HG03575 (cell line): ENCODE results near the gene KIF13A.

Experiments used
- ATAC-seq: cut with Tn5 transposase; IDR thresholded peaks from one replicate; pipeline ENCODE4 v1.9.1; 2021; ENCODE audit not compliant: unreplicated experiment, insufficient number of reproducible peaks, low FRiP score; ENCODE audit errors: extremely low read depth

KIF13A gene

DNA sequence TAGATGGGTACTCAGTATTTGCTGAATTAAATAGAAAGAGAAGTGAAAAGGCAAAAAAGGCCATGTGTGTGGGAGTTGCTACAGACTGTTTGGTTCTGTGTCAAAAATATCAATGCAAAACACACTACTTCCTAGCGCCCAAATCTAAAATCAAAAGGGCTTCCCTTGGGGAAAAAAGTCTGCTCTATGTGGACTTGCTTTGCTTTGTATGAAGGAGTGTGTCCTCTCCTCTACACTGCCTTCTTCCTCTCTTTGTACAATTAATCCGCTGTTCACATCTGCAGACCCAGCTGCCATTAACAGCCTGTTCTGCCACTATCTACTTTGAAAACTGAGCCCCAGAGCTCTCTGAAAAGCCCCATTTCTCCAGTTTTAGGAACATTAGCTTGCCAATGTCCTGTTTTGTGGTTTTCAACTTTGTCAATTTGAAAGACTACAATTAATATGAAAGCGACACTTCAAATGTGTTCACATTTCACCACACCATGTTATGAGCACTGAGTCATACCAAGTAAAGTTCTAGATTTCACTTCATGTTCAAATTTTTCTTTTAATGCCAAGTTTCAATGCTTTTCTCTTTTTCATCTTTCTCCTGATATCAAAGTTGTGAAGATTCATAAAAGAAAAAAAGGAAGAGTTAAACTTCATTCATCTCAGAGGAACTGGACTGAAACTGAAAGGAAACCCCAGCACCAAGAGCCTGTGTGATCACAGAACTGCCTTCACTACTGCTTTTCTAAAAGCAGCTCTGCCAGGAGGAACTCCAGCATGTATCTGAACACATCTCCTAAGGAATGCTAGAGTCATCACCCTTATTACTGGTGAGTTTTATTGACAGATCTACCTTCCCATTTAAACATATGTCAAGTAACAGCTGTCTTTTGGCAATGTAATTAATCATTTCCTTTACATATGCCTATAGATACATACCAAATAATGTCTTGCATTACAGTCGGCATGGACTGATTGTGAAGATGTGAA is 102.6 kb downstream of the KIF13A start:
- peak; percentile 64 for ATAC-seq

DNA sequence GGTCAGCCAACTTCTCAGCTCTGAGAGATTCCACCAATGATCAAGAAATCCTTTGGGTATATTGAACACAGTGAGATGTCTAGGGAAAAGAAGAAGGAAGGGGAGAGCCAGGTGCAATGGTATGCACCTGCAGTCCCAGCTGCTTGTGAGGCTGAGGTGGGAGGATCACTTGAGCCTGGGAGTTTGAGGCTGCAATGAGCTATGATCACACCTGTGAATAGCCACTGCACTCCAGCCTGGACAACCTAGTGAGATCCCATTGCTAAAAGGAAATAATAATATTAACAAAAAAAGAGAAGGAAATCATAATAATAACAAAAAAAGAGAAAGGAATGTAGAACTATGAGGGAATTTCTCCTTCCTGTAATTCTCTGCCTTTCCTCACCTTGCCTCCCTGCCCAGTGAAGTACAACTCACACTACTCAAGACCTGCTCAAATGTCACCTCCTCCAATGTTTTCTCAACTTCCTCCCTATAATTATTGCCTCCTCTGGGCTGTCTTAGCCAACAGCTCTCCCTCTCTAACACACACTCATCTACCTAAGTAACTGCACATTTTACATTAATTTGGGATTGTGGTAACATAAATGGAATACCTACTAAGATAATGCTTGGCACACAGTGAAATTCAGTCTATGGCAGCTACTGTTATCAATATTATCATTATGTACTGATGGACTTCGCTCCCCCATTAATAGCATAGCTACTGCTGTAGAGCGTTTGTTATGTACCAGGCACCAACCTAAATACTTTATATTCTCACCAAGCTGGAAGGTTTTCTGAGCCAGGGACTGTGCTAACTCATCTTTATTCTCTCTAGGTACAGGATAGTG is 103.6 kb downstream of the KIF13A start:
- ATAC-seq, result no peak

DNA sequence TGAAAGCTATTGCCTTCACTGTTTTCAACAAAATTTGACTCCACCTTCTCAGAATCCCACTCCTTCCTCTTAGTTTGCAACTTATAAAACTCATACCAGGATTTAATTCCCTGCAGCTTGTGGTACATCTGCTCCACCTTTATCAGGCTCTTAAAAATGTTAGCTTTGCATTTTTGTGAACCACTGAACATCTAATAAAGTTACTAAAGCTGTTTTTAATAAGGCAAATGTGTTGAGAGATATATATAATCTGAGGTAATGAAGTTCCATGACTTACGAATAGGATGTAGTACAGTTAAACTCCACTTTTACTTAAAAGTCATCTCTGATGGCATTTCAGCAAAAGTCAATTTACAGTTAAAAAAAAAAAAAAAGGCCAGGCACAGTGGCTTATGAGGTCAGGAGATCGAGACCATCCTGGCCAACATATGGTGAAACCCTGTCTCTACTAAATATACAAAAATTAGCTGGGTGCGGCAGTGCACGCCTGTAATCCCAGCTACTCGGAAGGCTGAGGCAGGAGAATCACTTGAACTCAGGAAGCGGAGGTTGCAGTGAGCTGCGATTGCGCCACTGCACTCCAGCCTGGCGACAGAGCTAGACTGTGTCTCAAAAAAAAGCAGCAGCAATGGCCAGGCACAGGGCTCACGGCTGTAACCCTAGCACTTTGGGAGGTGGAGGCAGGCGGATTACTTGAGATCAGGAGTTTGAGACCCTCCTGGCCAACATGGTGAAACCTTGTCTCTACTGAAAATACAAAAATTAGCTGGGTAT is 106.2 kb downstream of the KIF13A start:
- ATAC-seq, result no peak

DNA sequence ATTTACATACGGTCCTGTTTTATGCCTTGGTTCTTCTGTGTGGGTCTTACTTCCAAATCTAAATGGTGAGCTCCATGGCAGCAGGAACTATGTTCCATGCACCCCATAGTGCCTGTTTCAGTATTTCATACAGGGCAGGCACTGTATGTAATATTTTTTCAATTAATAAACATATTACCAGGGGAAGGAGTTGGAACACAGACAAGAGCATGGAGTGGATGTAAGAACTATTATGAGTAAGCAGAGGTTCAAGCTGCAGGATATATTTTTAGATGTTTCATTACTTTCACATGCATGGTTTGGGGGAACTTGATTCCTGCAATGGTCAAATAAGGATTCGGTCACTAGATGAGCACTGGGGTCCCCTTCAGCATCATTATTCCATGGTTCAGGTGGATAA is 108.3 kb downstream of the KIF13A start:
- no peak for ATAC-seq

DNA sequence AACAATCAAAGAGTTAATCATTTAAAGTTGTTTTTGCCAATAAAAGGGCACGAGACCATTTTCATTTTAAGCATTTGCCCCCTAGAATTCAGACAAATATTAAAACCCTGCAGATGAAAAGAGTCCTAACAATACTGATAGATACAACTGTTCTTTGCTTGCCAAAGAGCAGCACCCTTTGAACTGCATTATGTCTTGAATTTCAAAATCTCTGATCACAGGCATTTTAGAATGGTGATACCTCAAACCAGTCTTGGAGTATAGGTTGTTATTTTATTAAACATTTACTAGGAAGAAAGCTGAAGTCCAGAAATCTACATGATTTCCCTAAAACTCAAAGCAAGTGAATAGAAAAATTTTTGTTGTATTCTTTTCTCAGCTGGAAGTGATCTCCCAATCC is 108.7 kb downstream of the KIF13A start:
- no peak for ATAC-seq

DNA sequence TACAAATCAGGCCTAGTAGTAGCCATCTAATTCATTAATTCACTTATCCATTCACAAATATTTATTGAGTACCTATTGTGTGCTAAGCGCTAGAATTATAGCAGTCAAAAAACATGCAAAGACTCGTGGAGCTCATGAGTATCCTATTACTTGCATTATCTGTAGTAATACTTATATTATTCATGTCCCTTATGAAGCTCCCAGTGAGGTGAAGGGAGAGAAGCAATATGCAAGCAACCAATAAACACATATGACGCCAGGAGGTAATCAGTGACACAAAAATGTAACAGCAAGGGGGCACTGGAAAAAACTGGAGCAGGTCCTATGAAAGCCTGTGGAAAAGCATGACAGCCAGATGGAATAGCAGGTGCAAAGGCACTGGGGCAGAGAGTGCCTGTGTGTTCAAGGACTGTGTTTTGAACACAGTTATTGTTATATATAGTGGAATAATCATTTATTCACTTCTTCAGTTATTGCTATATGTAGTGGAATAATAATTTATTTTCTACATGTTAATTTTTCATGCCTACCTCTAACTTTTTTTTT is 109.5 kb downstream of the KIF13A start:
- no peak for ATAC-seq

DNA sequence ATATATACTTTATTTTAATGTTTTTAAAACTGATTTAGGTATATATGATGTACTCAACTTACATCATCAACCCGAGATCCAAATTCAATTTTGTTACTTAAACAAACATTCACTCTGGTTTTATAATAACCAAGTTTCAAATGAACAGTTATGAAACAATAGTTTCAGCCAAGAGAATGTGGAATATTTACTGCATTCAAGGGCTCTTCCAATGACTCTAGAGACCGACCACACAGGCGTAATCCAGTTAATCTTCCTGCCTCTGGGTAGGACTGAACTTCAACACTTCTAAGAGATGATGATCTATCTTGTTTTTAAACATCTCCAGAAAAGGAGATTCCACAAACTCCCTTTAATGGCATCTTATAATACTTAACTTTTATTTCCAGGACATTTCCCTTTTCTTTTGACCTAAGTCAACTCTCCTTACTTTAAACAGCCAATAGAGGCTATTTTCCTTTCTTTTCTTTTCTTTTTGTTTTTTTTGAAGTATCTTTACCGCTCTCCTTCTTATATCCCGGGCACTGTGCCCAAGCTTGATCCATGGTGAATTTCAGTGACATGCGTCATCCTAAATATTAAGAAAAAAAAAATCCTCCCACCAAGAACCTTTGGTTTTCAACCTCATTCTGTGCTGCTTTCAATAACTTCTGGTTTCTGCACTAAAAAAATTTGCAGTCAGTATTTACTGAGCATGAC is 110.1 kb downstream of the KIF13A start:
- ATAC-seq, result no peak

DNA sequence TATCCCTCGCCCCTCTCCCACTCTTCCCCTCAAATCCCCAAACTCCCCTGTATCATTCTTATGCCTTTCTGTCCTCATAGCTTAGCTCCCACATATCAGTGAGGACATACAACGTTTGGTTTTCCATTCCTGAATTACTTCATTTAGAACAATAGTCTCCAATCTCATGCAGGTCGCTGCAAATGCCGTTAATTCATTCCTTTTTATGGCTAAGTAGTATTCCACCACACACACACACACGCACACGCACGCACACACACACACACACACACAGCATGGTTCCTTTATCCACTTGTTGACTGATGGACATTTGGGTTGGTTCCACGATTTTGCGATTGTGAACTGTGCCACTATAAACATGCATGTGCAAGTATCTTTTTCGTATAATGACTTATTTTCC is 112.7 kb downstream of the KIF13A start:
- no peak for ATAC-seq

DNA sequence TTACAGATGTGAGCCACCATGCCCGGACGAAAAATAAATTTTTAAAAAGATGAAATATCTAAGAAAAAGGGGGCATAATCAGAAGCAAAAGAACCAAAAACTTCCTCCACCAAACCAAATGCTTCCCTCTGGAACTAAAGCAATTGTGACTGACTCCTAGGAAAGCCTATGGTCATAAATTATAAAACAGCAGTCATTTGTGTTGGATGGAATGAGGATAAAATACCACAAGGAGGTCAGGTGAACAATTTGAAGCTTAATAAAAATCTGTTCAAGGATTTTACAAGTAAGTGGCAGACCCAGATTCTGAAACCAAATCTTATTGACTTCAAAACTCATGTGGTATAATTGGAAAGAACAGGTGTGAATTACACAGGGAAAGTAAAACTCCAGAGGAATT is 114.5 kb downstream of the KIF13A start:
- ATAC-seq, result no peak

DNA sequence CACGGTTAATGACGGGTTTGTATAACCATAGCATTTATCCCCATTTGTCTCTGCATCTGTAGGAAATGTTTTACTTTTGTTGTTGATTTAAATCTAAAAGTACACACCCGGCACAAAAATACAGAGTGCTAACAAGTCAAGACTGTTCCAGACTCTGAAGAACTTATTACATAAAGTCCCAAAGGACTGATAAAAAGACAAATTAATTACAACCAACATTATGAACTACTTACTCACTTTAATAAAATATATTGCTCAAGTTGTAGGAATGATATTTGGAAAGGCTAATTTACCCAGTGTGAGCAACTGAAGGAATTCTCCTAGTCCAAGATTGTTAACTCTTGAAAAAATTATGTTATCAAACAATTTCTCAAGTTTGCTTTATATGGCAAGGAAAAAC is 115.6 kb downstream of the KIF13A start:
- no peak for ATAC-seq

DNA sequence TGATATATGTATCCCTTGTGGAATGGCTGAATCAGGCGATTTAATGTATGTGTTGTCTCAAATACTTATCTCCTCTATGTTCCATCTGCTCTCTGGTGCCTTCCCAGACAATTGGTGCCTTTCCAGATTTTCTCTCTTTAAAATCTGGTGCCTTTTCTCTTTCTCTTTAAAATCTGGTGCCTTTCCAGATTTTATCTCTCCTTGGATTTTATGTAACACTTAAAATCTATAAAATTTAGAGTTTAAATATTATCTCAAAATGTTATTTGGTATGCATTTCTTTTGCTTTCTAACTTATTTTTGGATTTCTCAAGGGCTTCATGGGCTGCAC is 116.3 kb downstream of the KIF13A start:
- ATAC-seq, result no peak

DNA sequence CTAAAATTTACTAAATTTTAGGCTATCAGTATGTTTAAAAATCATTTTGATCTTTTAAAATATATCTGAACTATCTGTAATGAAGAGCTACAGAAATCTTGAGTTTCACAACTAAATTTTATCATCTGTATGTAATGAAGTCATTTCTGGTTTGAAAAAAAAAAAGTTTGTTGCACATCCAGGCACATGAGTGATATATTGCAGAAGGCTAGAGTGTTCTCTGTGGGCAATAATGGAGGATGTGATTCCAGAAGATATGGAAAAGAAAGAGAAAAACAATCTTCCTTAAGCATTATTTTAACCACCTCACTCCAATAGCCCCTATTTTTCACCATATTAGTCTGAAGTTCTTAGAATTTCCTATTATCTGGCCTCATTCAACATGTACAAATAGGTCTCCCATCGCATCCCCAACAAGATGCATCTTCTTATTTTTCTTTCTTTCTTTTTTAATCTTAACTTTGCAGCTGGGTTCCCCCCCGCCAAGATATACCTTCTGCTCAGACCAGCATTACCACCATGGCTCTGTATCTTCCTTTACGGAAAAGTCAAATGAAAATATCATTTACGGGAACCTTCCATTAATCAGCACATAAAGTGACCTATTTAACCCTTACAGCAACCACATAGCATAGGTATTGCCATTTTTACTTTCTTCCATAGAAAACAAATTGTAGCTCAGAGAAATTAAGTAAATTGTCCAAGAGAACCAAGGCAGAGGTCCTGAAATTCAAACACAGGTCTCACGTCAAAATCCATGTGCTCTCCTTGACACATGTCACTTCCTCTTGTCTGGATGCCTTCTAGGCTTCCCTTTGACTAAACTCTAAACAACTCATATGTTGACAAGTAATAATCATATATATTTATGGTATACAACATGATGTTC is 116.9 kb downstream of the KIF13A start:
- no peak for ATAC-seq

DNA sequence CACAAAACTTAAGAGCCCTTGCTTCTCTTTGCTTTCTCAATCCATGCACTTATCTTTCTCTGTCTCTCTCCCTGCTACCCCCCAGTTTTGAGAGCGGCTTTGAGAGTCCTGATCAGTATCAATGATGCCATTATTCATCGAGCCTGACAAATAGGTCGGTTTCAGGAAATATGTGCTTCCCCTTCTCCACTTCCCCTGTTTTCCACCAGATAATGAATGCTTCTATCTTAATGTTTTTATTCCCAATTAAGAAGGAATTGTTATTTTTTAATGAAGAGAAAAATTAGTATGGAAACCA is 117.7 kb downstream of the KIF13A start:
- ATAC-seq, result no peak

DNA sequence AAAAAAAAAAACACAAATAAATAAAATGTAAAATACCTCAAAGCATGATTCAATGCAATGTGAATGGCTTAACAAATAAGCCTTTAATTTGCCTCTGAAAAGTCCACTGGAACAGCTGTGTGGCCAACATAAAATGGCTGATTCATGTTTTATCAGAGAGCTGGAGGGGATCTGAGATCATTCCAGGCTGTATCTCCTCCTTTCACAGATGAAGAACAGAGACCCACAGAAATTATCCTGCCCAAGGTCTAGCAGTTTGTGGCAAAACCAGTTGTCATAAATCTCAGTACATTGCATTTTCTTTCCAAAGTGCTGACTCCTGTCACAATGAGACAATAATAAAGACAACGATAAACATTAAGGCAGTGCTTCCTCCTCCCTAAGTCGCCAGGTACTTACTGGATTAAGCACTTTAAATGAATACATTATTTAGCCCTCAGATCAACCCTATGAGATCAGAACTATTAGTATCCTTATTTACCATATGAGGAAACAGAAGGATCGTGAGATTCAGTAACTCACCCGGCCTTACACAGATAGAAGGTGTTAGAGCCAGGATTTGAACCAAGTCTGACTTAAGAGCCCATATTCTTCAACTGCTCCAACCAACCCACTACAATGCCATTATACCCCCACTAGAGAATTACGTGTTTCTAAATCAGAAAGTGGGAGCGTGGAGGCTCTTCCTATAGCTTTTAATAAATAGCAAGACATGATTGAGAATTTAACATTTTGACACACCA is 118.3 kb downstream of the KIF13A start:
- ATAC-seq, result no peak

DNA sequence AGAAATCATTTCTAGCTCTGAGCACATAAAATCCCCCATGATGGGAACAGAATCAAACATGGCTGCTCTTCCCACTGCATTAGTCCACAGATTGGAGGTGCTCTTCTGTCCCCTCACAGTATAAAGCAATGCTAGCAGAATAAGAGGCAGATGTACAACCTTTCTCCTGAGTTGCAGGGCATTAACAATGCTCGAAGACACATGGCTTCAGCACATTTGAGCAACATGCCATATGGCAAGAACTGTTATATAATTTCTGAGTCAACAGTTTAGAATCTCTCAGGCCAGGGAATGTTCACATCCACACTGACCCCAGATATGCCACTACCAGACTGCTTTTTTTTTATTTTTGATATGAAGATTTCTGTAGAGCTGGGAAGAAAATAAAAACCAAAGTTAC is 119.6 kb downstream of the KIF13A start:
- ATAC-seq, result no peak

DNA sequence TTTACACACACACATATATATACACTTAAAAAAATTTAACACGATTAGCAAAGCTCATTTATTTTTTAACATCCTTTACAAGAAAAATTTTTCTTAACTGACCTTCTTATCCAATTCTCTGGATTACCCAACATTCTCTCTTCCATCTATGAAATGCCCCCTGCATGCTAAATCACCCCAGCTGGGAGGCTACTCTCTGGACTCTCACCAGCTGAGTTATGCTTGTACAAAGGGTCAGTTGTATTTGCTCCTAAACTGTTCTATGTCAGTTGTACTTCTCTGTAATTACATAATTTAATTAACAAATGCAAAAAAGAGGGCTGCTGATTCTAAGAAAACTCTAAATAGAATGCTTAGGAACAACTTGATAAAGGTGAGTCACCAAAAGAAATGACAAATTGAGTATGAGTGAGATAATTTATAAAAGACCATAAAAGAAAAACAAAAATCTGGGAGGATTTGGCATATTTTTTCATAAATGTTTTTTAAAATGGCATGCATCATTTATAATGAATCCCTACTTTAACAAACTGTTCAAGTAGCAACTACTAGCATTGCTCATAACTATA is 120.5 kb downstream of the KIF13A start:
- ATAC-seq, result no peak
